Chondrocyte (in vitro differentiated cells): ENCODE data around the gene BMP7. TPM values are rescaled to one million over a fixed set of nuclear protein-coding genes. Genes with fewer than 3 reads are reported as not detected.

Experiments
- DNase-seq: peaks from one replicate; pipeline ENCODE4 v3.0.0; 2021; ENCODE audit warnings: mixed read lengths, low spot score
- H3K27ac Mint-ChIP-seq: one replicate; pipeline ENCODE4 v1.8.0; 2021; ENCODE audit warnings: mild to moderate bottlenecking, moderate library complexity, mixed read lengths; ENCODE audit not compliant: unreplicated experiment
- H3K27me3 Mint-ChIP-seq: 2 replicates; pipeline ENCODE4 v1.8.0; 2021; ENCODE audit warnings: low read depth, mixed read lengths
- H3K36me3 Mint-ChIP-seq: 2 replicates; pipeline ENCODE4 v1.8.0; 2021; ENCODE audit warnings: low read depth, mixed read lengths
- H3K4me1 Mint-ChIP-seq: 2 replicates; pipeline ENCODE4 v1.8.0; 2021; ENCODE audit warnings: low read depth, mild to moderate bottlenecking, mixed read lengths
- H3K4me3 Mint-ChIP-seq: one replicate; pipeline ENCODE4 v1.8.0; 2021; ENCODE audit warnings: mild to moderate bottlenecking, moderate library complexity, mixed read lengths; ENCODE audit not compliant: unreplicated experiment
- H3K9me3 Mint-ChIP-seq: 2 replicates; pipeline ENCODE4 v1.8.0; 2021; ENCODE audit warnings: low read depth, mixed read lengths
- CTCF ChIP-seq: fragments of 200-600 bp; sonication (generic); IDR thresholded peaks from 2 replicates; pipeline ENCODE4 v1.5.0; 2021; ENCODE audit warnings: antibody characterized with exemption, mild to moderate bottlenecking, moderate library complexity
- total RNA-seq: library from RNA; stranded (reverse); gene quantifications from 3 replicates; pipeline ENCODE4 v1.2.1, GENCODE V29; 2021

Gene BMP7
- total RNA-seq, 1 donor from 2014 or later, result not detected

- Mint-ChIP-seq H3K4me3 (no peak overlapping the region), H3K27me3 (peaks cover 32% of the 10 kb centered on the region), H3K4me1 (no peaks in the 10 kb centered on the region), H3K9me3 (no peaks in the 10 kb centered on the region), H3K36me3 (no peaks in the 10 kb centered on the region), H3K27ac (no peak overlapping the region)
- TF ChIP-seq CTCF, result no peak
- no peak for DNase-seq
Observed at GRCh38 chr20:57219071-57219677, 47.3 kb downstream of the BMP7 start.

- no peaks in the 10 kb centered on the region for H3K4me1 Mint-ChIP-seq
- no peaks in the 10 kb centered on the region for H3K36me3 Mint-ChIP-seq
- DNase-seq, result no peak
- H3K27ac Mint-ChIP-seq, result no peak overlapping the region
- no peaks in the 10 kb centered on the region for H3K9me3 Mint-ChIP-seq
- H3K27me3 Mint-ChIP-seq, result peaks cover 34% of the 10 kb centered on the region
- H3K4me3 Mint-ChIP-seq, result no peak overlapping the region
- TF ChIP-seq CTCF, result no peak
Observed at GRCh38 chr20:57218489-57218888, 48.0 kb downstream of the BMP7 start.

GRCh38 chr20:57217802-57218201 is 48.6 kb downstream of the BMP7 start:
- peaks cover 6% of the 10 kb centered on the region for H3K4me1 Mint-ChIP-seq

GRCh38 chr20:57216669-57217068 is 49.8 kb downstream of the BMP7 start:
- Mint-ChIP-seq H3K27me3 (peaks cover 31% of the 10 kb centered on the region), H3K4me1 (peaks cover 16% of the 10 kb centered on the region), H3K27ac (no peak overlapping the region), H3K4me3 (no peak overlapping the region), H3K9me3 (no peaks in the 10 kb centered on the region), H3K36me3 (no peaks in the 10 kb centered on the region)
- TF ChIP-seq CTCF, result no peak
- DNase-seq, result no peak

More at GRCh38 chr20:57217802-57218201, 48.6 kb downstream of the BMP7 start:
- no peak for TF ChIP-seq CTCF
- DNase-seq, result no peak
- H3K36me3 Mint-ChIP-seq, result no peaks in the 10 kb centered on the region
- H3K27me3 Mint-ChIP-seq, result peaks cover 31% of the 10 kb centered on the region
- no peak overlapping the region for H3K27ac Mint-ChIP-seq
- H3K9me3 Mint-ChIP-seq, result no peaks in the 10 kb centered on the region
- no peak overlapping the region for H3K4me3 Mint-ChIP-seq

- H3K9me3 Mint-ChIP-seq, result no peaks in the 10 kb centered on the region
- H3K4me3 Mint-ChIP-seq, result no peak overlapping the region
- no peaks in the 10 kb centered on the region for H3K36me3 Mint-ChIP-seq
- peaks cover 16% of the 10 kb centered on the region for H3K4me1 Mint-ChIP-seq
- peaks cover 25% of the 10 kb centered on the region for H3K27me3 Mint-ChIP-seq
- no peak overlapping the region for H3K27ac Mint-ChIP-seq
- no peak for TF ChIP-seq CTCF
- no peak for DNase-seq
Observed at GRCh38 chr20:57215826-57216471, 50.5 kb downstream of the BMP7 start.
